HepG2 (cell line): ENCODE data around the gene IL13. TPM values are rescaled to one million over a fixed set of nuclear protein-coding genes. Genes with fewer than 3 reads are reported as not detected.

Experiments
- ATAC-seq: fragments of 200-7000 bp; cut with Tn5 transposase; 3 replicates; pipeline ENCODE4 v1.9.1; 2020; ENCODE audit warnings: mild to moderate bottlenecking, moderate library complexity
- BruUV-seq: library from RNA; stranded (reverse); fragments of 400-500 nt; replicated peaks from 2 replicates; lab custom pipeline; 2021; lab: Mats Ljungman, UMichigan
- CTCF ChIA-PET: fragments of 300-600 bp; formaldehyde crosslinking; extraction: SDS; loops from one replicate; lab custom pipeline; 2021; ENCODE audit warnings: low total read pairs, inconsistent platforms, low intra/inter-chr PET ratio; lab: Yijun Ruan, JAX
- POLR2A ChIA-PET: fragments of 350-600 bp; sonication (Branson Sonifier 250); formaldehyde crosslinking; loops from one replicate; lab custom pipeline; 2020; ENCODE audit warnings: antibody characterized with exemption, inconsistent platforms; lab: Yijun Ruan, JAX
- DNase-seq: peaks from one replicate; pipeline ENCODE4 v3.0.0-alpha.2; 2015; ENCODE audit warnings: low spot score
- FAIRE-seq: peaks from 3 replicates; lab custom pipeline; 2011; peaks lifted over from hg19 to GRCh38; lab: Jason Lieb, UNC
- H2AFZ ChIP-seq: one replicate; pipeline ENCODE4 v1.6.1; 2011; ENCODE audit warnings: low read length, inconsistent platforms
- H3K27ac ChIP-seq: fragments of 300-600 bp; 3 replicates; pipeline ENCODE4 v1.8.0; 2011; ENCODE audit warnings: mixed run types, mild to moderate bottlenecking, mixed read lengths, low read length, inconsistent platforms; ENCODE audit not compliant: insufficient read depth; ENCODE audit errors: extremely low read length
- H3K27me3 ChIP-seq, 2 experiments: fragments of 200-600 bp in 1 of 2; 2 replicates in 1 of 2; 3 replicates in 1 of 2; pipeline versions ENCODE4 v1.6.0 to v1.8.0; 2011; ENCODE audit warnings: low read length in 2 of 2, mild to moderate bottlenecking in 2 of 2, moderate library complexity in 2 of 2, inconsistent platforms in 1 of 2; ENCODE audit not compliant: insufficient read depth in 2 of 2, control insufficient read depth in 1 of 2
- H3K36me3 ChIP-seq, 2 experiments: fragments of 200-600 bp in 1 of 2; replicated peaks in 1 of 2; 2 replicates in 1 of 2; 3 replicates in 1 of 2; pipeline versions ENCODE4 v1.5.1 to v1.8.0; 2011; ENCODE audit warnings: low read length in 2 of 2, inconsistent platforms in 1 of 2; ENCODE audit not compliant: insufficient read depth in 2 of 2, control insufficient read depth in 1 of 2
- H3K4me1 ChIP-seq: 2 replicates; pipeline ENCODE4 v1.5.1; 2012; ENCODE audit warnings: low read length, inconsistent platforms; ENCODE audit not compliant: insufficient read depth
- H3K4me2 ChIP-seq: 2 replicates; pipeline ENCODE4 v1.6.0; 2011; ENCODE audit warnings: low read depth, low read length, inconsistent platforms
- H3K4me3 ChIP-seq, 3 experiments: fragments of 200-600 bp in 1 of 3; sonication (generic), shearing (Covaris generic) in 1 of 3; replicated peaks in 1 of 3; 2 replicates each; pipeline ENCODE4 v1.5.1; 2011 to 2016; ENCODE audit warnings: low read length in 3 of 3, inconsistent platforms in 2 of 3, low read depth in 2 of 3, mild to moderate bottlenecking in 2 of 3, control low read depth in 1 of 3, mixed read lengths in 1 of 3; ENCODE audit not compliant: insufficient read depth in 1 of 3
- H3K79me2 ChIP-seq: one replicate; pipeline ENCODE4 v1.6.1; 2011; ENCODE audit warnings: low read length, inconsistent platforms; ENCODE audit not compliant: insufficient read depth
- H3K9ac ChIP-seq: 2 replicates; pipeline ENCODE4 v1.6.0; 2011; ENCODE audit warnings: mild to moderate bottlenecking, low read depth, low read length, inconsistent platforms; ENCODE audit not compliant: insufficient read depth
- H3K9me3 ChIP-seq: 2 replicates; pipeline ENCODE4 v1.5.1; 2012; ENCODE audit warnings: mild to moderate bottlenecking, low read length
- H4K20me1 ChIP-seq: 2 replicates; pipeline ENCODE4 v1.6.0; 2011; ENCODE audit warnings: inconsistent platforms, mild to moderate bottlenecking, low read length, moderate library complexity; ENCODE audit not compliant: insufficient read depth
- BRF2 ChIP-seq: sonication (generic); formaldehyde crosslinking; IDR thresholded peaks from 2 replicates; pipeline ENCODE4 v1.8.1; 2022; ENCODE audit warnings: mild to moderate bottlenecking, missing genetic modification reagents
- CCAR2 ChIP-seq: fragments of 200-400 bp; formaldehyde crosslinking; optimal IDR thresholded peaks from 2 replicates; pipeline ENCODE3; 2018; ENCODE audit warnings: low read depth, mild to moderate bottlenecking, low read length, moderate library complexity
- ZBTB14 ChIP-seq: sonication (generic); formaldehyde crosslinking; IDR thresholded peaks from 2 replicates; pipeline ENCODE4 v1.4.0; 2020; ENCODE audit warnings: missing genetic modification reagents
- ZNF275 ChIP-seq: sonication (generic); formaldehyde crosslinking; IDR thresholded peaks from 2 replicates; pipeline ENCODE4 v1.8.0; 2022; ENCODE audit warnings: missing genetic modification reagents, mild to moderate bottlenecking, inconsistent platforms, borderline replicate concordance
- ZNF276 ChIP-seq: sonication (generic); formaldehyde crosslinking; IDR thresholded peaks from 2 replicates; pipeline ENCODE4 v1.4.0; 2020; ENCODE audit warnings: mild to moderate bottlenecking, low read depth, missing genetic modification reagents
- ZNF766 ChIP-seq: sonication (generic); formaldehyde crosslinking; IDR thresholded peaks from 2 replicates; pipeline ENCODE4 v1.5.0; 2020; ENCODE audit warnings: missing genetic modification reagents, borderline replicate concordance
- WGBS: methylation state at CpG from one replicate; pipeline ENCODE4 v1.1.6; 2017; ENCODE audit warnings: low lambda C conversion rate; 5-methylcytosine and 5-hydroxymethylcytosine counted together
- in situ Hi-C: cut with HindIII; loops from 2 replicates; pipeline ENCODE4 v1.10.0; 2017; ENCODE audit warnings: low pct_unique_long_range_greater_than_20kb; ENCODE audit not compliant: extremely low pct_ligation_motif_present
- intact Hi-C: fragments of 100-400 bp; cut with micrococcal nuclease; formaldehyde crosslinking; loops from one replicate; pipeline ENCODE4 v1.10.0; 2022; ENCODE audit not compliant: unreplicated experiment
- polyA plus RNA-seq, 8 experiments: library from polyadenylated mRNA; depleted of rRNA in 3 of 8; stranded (reverse) in 7 of 8; unstranded in 1 of 8; fragments of >200 nt; fragmentation: Illumina TruSeq in 4 of 8; extraction: Trizol in 4 of 8; gene quantifications; 2 replicates each; pipeline versions ENCODE4 v1.2.1 to v1.2.3, GENCODE V29; 2011 to 2016; ENCODE audit warnings: low read depth in 4 of 8, missing spikeins in 1 of 8, mixed read lengths in 1 of 8; ENCODE audit not compliant: insufficient read depth in 1 of 8
- total RNA-seq, 5 experiments: library from RNA; depleted of rRNA; stranded (reverse); fragments of >200 nt; fragmentation: Illumina TruSeq; extraction: Trizol; gene quantifications; 2 replicates each; pipeline ENCODE4 v1.2.3, GENCODE V29; 2016; ENCODE audit warnings: low read depth in 1 of 5

Gene IL13
- total and polyA plus RNA-seq, 2 of the 13 experiments (the other 11 are each of a cell fraction or from before 2014, with no cell fraction given) = 0.05 TPM; not detected in 1

GRCh38 chr5:132681983-132682382, 24.0 kb downstream of the IL13 start:
- no peaks in the 10 kb centered on the region for H4K20me1 ChIP-seq
- H2AFZ ChIP-seq = no peak overlapping the region
- H3K4me3 ChIP-seq = no peak overlapping the region
- no TSS peak for BruUV-seq
- no peaks in the 10 kb centered on the region for H3K79me2 ChIP-seq
- no peak overlapping the region for H3K9ac ChIP-seq
- H3K36me3 ChIP-seq = no peaks in the 10 kb centered on the region
- no peaks in the 10 kb centered on the region; a peak in 1 of 5 replicates for H3K27me3 ChIP-seq
- H3K27ac ChIP-seq = no peak overlapping the region
- ChIA-PET POLR2A (no interaction called here), CTCF (no interaction called here)
- in situ Hi-C loops (no loop called here), intact Hi-C loops (no loop called here)
- TF ChIP-seq ZNF766 (CRISPR knock-in tag) = no peak
- no peak for TF ChIP-seq ZNF275 (CRISPR knock-in tag)
- TF ChIP-seq BRF2 (CRISPR knock-in tag) = no peak
- H3K4me2 ChIP-seq = no peak overlapping the region
- ATAC-seq (no peak), FAIRE-seq (no peak), DNase-seq (no peak)
- WGBS = 100% methylated on average over 3 of the region's 4 CpGs
- peaks cover 19% of the 10 kb centered on the region for H3K4me1 ChIP-seq
- H3K9me3 ChIP-seq = no peaks in the 10 kb centered on the region

- Histone ChIP-seq H3K9ac (no peak overlapping the region), H3K36me3 (no peaks in the 10 kb centered on the region), H4K20me1 (no peaks in the 10 kb centered on the region), H3K9me3 (no peaks in the 10 kb centered on the region), H3K4me1 (peaks cover 17% of the 10 kb centered on the region), H3K4me2 (no peak overlapping the region), H3K79me2 (no peaks in the 10 kb centered on the region), H2AFZ (no peak overlapping the region), H3K27me3 (no peaks in the 10 kb centered on the region), H3K4me3 (no peak overlapping the region), H3K27ac (no peak overlapping the region)
- DNase-seq = no peak
- in situ Hi-C loops = no loop called here
- no peak for TF ChIP-seq CCAR2
- no peak for TF ChIP-seq ZNF276 (CRISPR knock-in tag)
- no peak for TF ChIP-seq ZBTB14
- intact Hi-C loops = no loop called here
- no TSS peak for BruUV-seq
- ChIA-PET CTCF (no interaction called here), POLR2A (no interaction called here)
- no peak for ATAC-seq
- FAIRE-seq = no peak
- WGBS = 80% methylated on average over 6 of the region's 6 CpGs
Measured at GRCh38 chr5:132684491-132684890, 26.5 kb downstream of the IL13 start.
